ENCODE data around the gene EFNA5.

Gene EFNA5

GRCh38 chr5:107464876-107465275, 205.9 kb downstream of the EFNA5 start:
- no peak overlapping the region for H3K9ac ChIP-seq (ENCODE audit: low read depth, low read length)
- H3K9me3 ChIP-seq (ENCODE audit: insufficient read depth, low read length, severe bottlenecking): no peaks in the 10 kb centered on the region
- ATAC-seq (ENCODE audit: insufficient read depth, low read depth): no peak
- H3K79me2 ChIP-seq (ENCODE audit: insufficient read depth, low read length): no peaks in the 10 kb centered on the region
- TF ChIP-seq CTCF (IDR thresholded peaks at IDR 0.05; ENCODE audit: borderline replicate concordance, extremely low read depth, low read length, poor library complexity, severe bottlenecking): no peak
- no peak for TF ChIP-seq EZH2 (IDR thresholded peaks at IDR 0.05; ENCODE audit: borderline replicate concordance, low read depth, low read length, severe bottlenecking)
- no peaks in the 10 kb centered on the region for H4K20me1 ChIP-seq (ENCODE audit: insufficient read depth, low read length)
- H2AFZ ChIP-seq (ENCODE audit: low read depth, low read length): no peak overlapping the region
- H3K4me3 ChIP-seq (ENCODE audit: low read depth in 1 of 2, low read length in 2 of 2): no peak overlapping the region
- no peak overlapping the region for H3K27ac ChIP-seq (ENCODE audit: low read length)
- H3K4me2 ChIP-seq (ENCODE audit: insufficient read depth, low read length): no peak overlapping the region
- DNase-seq: no peak
- peaks cover 24% of the 10 kb centered on the region for H3K4me1 ChIP-seq (ENCODE audit: insufficient read depth, low read length)
- H3K27me3 ChIP-seq (ENCODE audit: insufficient read depth, low read length, poor library complexity): no peaks in the 10 kb centered on the region
- H3K36me3 ChIP-seq (ENCODE audit: insufficient read depth, low read length): no peaks in the 10 kb centered on the region

GRCh38 chr5:107464416-107464815, 206.3 kb downstream of the EFNA5 start:
- Histone ChIP-seq H3K4me3 (ENCODE audit: low read depth in 1 of 2, low read length in 2 of 2) (no peak overlapping the region), H3K4me1 (ENCODE audit: insufficient read depth, low read length) (peaks cover 19% of the 10 kb centered on the region), H3K9me3 (ENCODE audit: insufficient read depth, low read length, severe bottlenecking) (no peaks in the 10 kb centered on the region), H4K20me1 (ENCODE audit: insufficient read depth, low read length) (no peaks in the 10 kb centered on the region), H3K27me3 (ENCODE audit: insufficient read depth, low read length, poor library complexity) (no peaks in the 10 kb centered on the region), H2AFZ (ENCODE audit: low read depth, low read length) (0 out of 2 replicates have a peak overlapping the region, but pooled peaks have one; percentile 23), H3K4me2 (ENCODE audit: insufficient read depth, low read length) (no peak overlapping the region), H3K27ac (ENCODE audit: low read length) (no peak overlapping the region), H3K36me3 (ENCODE audit: insufficient read depth, low read length) (no peaks in the 10 kb centered on the region), H3K79me2 (ENCODE audit: insufficient read depth, low read length) (no peaks in the 10 kb centered on the region), H3K9ac (ENCODE audit: low read depth, low read length) (no peak overlapping the region)
- ATAC-seq (ENCODE audit: insufficient read depth, low read depth) (no peak), DNase-seq (no peak)
- no peak for TF ChIP-seq CTCF (IDR thresholded peaks at IDR 0.05; ENCODE audit: borderline replicate concordance, extremely low read depth, low read length, poor library complexity, severe bottlenecking)
- TF ChIP-seq EZH2 (IDR thresholded peaks at IDR 0.05; ENCODE audit: borderline replicate concordance, low read depth, low read length, severe bottlenecking): no peak

GRCh38 chr5:107463731-107464130, 207.0 kb downstream of the EFNA5 start:
- Histone ChIP-seq H3K36me3 (ENCODE audit: insufficient read depth, low read length) (no peaks in the 10 kb centered on the region), H3K79me2 (ENCODE audit: insufficient read depth, low read length) (no peaks in the 10 kb centered on the region), H3K9me3 (ENCODE audit: insufficient read depth, low read length, severe bottlenecking) (no peaks in the 10 kb centered on the region), H3K27me3 (ENCODE audit: insufficient read depth, low read length, poor library complexity) (no peaks in the 10 kb centered on the region), H3K4me1 (ENCODE audit: insufficient read depth, low read length) (peaks cover 12% of the 10 kb centered on the region), H3K4me2 (ENCODE audit: insufficient read depth, low read length) (no peak overlapping the region), H3K9ac (ENCODE audit: low read depth, low read length) (no peak overlapping the region), H3K27ac (ENCODE audit: low read length) (no peak overlapping the region), H2AFZ (ENCODE audit: low read depth, low read length) (no peak overlapping the region), H4K20me1 (ENCODE audit: insufficient read depth, low read length) (no peaks in the 10 kb centered on the region), H3K4me3 (ENCODE audit: low read depth in 1 of 2, low read length in 2 of 2) (no peak overlapping the region)
- DNase-seq: no peak
- no peak for ATAC-seq (ENCODE audit: insufficient read depth, low read depth)
- TF ChIP-seq CTCF (IDR thresholded peaks at IDR 0.05; ENCODE audit: borderline replicate concordance, extremely low read depth, low read length, poor library complexity, severe bottlenecking) (no peak), EZH2 (IDR thresholded peaks at IDR 0.05; ENCODE audit: borderline replicate concordance, low read depth, low read length, severe bottlenecking) (no peak)

GRCh38 chr5:107461770-107462169, 209.0 kb downstream of the EFNA5 start:
- no peak for TF ChIP-seq EZH2 (IDR thresholded peaks at IDR 0.05; ENCODE audit: borderline replicate concordance, low read depth, low read length, severe bottlenecking)
- TF ChIP-seq CTCF (IDR thresholded peaks at IDR 0.05; ENCODE audit: borderline replicate concordance, extremely low read depth, low read length, poor library complexity, severe bottlenecking): no peak
- no peak overlapping the region for H3K4me2 ChIP-seq (ENCODE audit: insufficient read depth, low read length)
- DNase-seq: no peak
- no peaks in the 10 kb centered on the region for H3K36me3 ChIP-seq (ENCODE audit: insufficient read depth, low read length)
- no peak for ATAC-seq (ENCODE audit: insufficient read depth, low read depth)
- H3K27ac ChIP-seq (ENCODE audit: low read length): no peak overlapping the region
- no peaks in the 10 kb centered on the region for H4K20me1 ChIP-seq (ENCODE audit: insufficient read depth, low read length)
- H3K9ac ChIP-seq (ENCODE audit: low read depth, low read length): no peak overlapping the region
- H3K27me3 ChIP-seq (ENCODE audit: insufficient read depth, low read length, poor library complexity): no peaks in the 10 kb centered on the region
- H3K4me1 ChIP-seq (ENCODE audit: insufficient read depth, low read length): peaks cover 12% of the 10 kb centered on the region
- no peak overlapping the region for H2AFZ ChIP-seq (ENCODE audit: low read depth, low read length)
- no peak overlapping the region for H3K4me3 ChIP-seq (ENCODE audit: low read depth in 1 of 2, low read length in 2 of 2)
- no peaks in the 10 kb centered on the region for H3K79me2 ChIP-seq (ENCODE audit: insufficient read depth, low read length)
- H3K9me3 ChIP-seq (ENCODE audit: insufficient read depth, low read length, severe bottlenecking): no peaks in the 10 kb centered on the region

Data from DND-41 (cell line).